Stimulated activated CD4-positive, alpha-beta T cell treated with anti-CD3 and anti-CD28 coated beads, TNF-alpha, amount 100 ng/mL, for 24 hours (primary cell): ENCODE results near the gene SAP30.

Source experiments
- DNase-seq, 3 experiments: peaks; one replicate each; pipeline ENCODE4 v3.0.0-alpha.2; 2020; ENCODE audit warnings: low read depth in 3 of 3

Gene SAP30, protein sequence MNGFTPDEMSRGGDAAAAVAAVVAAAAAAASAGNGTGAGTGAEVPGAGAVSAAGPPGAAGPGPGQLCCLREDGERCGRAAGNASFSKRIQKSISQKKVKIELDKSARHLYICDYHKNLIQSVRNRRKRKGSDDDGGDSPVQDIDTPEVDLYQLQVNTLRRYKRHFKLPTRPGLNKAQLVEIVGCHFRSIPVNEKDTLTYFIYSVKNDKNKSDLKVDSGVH

DNA sequence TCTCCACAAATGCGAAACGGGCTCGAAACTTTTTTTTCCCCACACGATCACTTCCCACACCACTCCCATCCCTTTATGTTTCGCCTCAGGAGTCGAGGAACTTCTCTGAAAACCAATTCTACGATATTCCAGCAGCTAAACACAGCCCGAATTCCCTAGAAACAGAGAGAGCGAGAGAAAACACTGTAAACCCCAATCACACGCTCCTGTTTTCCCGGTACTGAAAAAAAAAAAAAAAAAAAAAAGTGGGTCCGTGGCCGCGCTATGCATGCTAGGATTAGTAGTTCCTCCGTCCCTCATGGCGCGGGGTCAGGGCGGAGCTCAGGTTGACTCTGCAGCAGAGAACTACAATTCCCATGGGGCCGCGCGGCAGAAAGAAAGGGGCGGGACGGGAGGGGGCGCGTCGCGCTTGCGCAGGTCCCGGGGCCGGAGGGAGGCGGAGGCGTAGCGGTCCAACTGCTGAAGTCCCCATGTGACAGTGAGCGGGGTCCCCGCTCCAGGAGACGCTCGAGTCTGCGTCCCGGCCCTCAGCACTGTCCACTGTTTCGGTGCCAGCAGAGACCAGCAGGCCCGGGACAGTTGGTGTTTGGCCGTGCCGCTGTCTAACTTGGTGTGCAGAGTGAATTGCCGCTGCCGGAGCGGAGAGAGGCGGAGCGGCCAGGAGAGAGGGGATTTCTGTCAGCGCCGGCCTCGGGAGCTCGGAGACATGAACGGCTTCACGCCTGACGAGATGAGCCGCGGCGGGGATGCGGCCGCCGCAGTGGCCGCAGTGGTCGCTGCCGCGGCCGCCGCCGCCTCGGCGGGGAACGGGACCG is at the start of gene SAP30:
SAP30 (plus strand) TSS at position 478 of the 815 bp plus-strand sequence; CDS start at position 707, 229 bp downstream.
- DNase-seq: peak; percentile 92 to 96 (median 94)

DNA sequence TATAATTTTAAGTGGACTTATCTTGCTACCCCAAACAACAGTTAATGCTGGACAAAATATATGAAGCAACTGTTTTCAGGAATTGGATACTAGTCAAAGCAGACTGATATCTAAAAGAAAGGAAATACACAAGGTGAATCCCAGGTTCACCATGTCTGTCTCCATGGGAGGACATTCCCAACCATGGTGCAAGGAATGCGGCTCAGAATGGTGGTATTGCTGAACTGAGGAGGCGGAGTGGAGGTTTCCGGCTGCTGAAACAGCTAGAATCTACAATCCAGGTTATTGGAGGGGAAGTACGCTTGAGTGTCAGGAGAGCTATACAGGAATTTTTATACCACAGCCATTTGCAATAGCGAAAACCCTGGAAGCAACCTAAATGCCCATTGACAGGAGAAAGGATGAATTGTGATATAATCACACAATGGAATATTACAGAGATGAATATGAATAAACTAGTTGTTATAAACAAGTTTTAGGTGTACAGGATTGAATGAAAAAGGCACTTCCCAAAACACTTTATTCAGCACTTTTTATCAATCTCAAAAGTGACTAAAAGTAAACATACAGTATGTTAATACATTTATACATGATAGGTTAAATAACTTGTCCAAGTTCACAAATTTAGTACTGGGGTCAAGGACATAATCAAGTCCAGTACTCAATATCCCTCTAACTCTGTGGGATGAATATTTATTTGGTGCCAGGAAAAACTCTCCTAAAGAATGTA is 45.6 kb upstream of the SAP30 start:
- DNase-seq: no peak

DNA sequence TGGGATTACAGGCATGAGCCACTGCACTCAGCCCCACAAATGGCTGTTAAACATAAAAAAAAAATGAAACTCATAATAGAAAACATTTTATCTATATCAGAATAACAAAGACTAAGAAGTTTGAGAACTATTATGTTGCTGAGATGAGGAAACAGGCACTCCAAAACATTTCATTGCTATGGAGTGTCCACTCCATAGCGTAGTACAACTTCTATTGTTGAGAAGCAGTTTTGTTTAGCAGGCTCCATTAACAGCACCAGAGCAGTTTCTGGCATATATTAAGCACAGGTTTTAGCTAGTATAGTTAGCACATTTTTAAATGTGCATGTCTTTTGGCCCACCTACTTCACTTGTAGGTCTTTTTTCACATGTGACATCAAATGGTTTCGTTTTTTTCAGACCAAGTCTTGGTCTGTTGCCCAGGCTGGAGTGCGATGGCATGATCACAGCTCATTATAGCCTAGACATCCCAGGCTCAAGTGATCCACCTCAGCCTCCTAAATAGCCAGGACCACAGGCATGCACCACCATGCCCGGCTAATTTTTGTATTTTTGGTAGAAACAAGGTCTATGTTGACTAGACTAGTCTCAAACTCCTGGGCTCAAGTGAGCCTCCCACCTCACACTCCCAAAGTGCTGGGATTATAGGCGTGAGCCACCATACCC is 42.4 kb upstream of the SAP30 start:
- no peak for DNase-seq

DNA sequence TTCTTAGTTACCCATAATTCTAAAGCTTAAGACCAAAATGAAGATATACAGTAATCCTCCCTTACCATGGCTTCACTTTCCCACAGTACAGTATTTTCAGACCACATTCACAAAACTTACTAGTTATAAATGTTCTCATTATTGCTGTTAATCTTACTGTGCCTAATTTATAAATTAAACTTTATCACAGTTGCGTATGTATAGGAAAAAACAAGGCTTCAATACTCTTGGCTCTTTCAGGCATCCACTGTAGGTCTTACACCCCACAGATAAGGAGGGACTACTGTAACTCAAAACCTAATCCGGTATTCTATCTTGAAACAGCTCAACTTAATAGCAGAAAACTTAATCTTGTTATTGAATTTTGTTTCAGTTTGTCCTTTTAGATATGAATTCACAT is 40.2 kb upstream of the SAP30 start:
- DNase-seq: no peak

DNA sequence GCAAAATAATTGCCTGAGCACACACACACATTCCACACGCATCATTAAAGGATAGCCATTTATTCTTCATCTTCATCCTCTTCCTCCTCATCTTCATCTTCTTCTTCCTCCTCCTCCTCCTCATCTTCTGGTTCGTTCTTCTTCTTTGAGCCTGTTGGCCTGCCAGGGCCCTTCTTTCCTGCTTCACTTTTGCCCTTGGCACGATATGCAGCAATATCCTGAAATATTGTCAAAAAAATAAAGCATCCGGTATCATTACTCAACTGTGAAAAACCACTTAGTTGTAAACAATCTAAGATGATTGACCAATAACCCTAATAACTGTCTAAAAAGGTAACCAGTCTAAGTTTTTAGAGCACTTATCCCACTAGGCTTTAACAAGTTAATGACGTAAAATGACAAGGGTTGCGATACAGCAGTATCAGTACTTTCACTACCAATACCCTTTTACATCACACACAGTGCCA is 38.7 kb upstream of the SAP30 start:
- DNase-seq: no peak

DNA sequence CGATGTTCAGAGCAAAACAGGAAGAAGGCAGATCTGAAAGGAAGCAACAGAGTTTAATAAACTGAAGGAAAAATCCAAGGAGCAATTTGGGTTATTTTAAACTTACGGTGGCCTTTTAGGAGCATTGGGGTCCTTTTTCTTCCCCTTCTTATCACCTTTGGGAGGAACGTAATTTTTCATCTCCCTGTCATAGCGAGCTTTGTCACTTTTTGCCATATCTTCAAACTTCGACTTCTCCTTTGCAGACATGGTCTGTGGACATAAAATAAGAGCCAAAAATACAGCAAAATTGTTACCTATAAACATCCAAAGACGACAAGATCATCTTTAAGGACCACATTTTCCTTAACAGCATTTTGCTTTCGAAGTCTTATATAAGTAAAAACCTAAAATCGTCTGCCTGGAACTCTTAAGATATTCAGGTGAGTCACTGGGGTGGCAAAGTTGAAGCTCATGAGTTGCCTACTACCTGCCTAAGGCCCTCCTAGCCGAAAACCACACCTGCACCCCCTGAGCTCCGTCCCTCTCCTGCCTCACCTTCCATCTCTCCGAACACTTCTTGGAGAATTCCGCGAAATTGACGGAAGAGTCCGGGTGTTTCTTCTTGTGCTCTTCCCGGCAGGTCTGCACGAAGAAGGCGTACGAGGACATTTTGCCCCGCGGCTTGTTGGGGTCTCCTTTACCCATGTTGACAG is 37.6 kb upstream of the SAP30 start:
- DNase-seq: peak in 1 of 3 experiments; percentile 15

DNA sequence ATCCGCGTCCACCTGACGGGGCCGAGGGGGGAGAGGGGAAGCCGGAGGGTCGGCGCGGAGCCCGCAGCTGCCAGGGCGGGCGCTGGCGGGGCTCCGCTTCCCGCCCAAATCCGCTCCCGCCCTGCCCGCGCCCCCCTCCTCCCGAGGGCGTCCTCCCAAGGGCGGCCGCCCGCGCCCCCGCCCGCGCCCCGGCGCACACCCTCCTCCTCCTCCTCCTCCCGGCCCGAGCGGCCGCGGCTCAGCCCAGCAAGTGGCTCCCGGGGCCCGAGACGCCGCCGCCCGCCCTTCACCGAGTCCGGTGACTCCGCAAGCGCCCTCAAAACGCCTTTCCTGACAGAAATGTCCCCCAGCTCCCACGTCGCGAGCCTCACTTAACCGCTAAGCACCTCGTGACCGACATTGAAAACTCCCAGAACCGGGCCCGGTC is 37.1 kb upstream of the SAP30 start:
- DNase-seq: peak; percentile 13 to 51 (median 15)

DNA sequence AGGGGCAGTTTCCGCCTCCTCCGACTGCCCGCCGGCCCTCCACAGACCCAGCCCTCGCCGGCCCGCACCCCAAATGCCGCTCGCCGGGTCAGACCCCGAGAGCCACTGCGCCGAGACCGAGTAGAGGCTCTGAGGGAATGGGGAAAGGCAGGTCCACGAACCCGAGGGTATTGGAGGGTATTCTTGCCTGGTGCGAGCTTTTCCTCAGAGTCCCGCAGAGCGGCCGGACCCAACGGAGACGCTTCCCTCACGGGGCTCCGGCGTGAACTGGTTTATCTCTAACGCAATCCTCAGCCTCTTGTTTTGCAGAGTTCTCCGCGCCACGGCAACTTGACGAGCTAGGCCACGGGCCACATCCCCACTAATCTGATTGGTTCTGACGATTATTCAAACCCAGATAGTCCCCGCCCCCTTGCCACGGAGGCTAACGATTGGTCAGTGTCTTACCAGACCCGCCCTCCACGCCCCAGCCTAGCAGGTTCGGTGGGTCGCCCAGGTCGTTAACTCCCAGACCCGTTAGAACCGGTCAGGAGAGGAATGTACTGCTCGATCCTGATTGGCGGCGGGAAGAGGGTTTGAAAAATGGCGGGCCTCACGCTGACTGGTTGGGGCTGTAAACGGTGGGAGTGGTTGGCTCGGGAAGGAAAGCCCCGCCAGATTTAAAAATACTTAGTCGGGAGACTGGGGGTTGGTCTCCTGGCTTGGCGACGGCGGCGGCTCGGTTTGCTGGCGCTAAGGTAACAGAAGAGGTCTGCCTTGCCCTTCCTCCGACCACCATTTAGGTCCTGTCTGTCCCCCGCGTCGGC is 36.5 kb upstream of the SAP30 start, which contains the start of gene HMGB2:
HMGB2 (minus strand) TSS at position 274 of the 806 bp plus-strand sequence. CDS start 709 bp downstream, outside the sequence.
- DNase-seq: peak; percentile 99 to 100 (median 100)

DNA sequence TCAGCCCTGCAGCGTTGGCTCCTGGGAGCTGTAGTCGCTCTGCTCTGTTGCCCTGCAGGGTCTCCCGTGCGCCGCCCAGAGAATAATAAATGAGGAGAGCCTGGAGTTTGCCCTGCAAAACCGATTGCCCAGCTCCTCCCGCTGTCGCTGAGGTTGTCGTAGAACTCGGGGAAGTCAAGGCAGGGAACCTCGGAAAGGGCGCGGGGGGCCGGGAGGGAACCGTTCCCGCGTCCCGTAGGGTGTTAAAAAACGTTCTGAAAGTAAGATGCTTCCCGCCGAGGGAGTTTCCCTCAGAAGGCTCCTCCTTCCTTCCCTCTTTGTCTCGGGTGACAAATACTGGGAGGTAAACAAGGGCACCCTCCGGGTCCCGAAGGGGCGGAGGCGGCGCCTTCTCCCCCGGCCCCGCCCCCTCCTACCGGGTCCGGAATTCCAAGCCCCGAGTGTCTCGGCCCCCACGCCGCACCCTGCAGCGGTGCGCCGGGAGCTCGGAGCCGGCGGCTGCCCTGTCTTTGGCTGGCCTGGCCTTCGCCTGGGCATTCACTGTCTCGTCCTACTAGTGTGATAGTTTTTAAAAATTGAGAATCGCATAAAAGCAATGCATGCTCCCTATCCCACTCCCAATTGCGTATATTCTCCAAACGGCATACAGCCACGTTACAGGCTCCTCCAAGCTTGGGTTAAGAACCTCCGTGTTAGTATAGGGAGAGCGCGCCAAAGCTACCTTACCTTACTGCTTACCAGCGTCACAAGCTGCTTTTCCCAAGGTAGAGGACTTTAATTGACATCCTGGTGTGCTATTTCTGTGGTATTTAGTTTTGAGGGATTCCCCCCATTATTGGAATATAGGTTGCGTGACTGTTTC is 35.6 kb upstream of the SAP30 start:
- DNase-seq: peak; percentile 7 to 61 (median 9)

DNA sequence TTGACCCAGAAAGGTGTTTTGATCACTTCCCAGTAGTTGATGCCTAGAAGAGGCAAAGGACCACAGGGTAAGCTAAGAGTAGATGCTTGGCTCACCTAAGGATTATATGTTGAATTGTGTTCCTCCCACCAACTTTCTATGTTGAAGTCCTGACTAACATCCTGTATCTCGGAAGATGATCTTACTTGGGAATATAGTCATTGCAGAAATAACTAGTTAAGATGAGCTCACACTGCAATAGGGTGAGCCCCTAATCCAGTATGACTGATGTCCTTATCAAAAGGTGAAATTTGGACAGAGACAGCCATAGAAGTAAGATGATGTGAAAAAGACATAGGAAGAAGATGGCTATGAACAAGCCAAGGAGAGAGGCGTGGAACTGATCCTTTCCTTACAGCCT is 33.3 kb upstream of the SAP30 start:
- DNase-seq: no peak

DNA sequence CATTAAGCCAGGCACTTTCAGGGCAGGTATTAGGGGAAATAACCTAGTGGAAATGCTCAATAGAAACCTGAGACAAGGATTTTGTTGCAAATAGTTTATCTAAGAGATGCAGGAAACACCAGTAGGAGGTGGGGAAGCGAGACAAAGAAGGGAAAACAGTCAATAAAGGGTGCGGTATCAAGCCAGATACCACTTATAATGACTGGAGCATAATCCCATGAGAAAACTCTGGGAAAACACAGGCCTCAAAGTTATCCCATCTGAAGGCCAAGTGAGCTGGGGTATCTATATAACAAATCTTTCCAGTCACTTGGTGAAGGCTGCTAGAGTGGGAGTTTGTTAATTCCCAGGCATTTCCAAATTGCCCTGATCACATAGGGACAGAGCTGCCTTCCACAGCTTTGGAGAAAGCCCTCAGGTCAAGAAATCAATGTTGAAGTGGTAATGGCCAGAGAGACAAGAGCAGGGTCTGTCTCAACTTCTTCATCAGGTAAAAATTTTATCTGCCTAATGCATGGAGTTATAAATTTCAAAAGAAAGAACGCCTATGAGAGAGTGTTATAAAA is 26.8 kb upstream of the SAP30 start:
- no peak for DNase-seq

DNA sequence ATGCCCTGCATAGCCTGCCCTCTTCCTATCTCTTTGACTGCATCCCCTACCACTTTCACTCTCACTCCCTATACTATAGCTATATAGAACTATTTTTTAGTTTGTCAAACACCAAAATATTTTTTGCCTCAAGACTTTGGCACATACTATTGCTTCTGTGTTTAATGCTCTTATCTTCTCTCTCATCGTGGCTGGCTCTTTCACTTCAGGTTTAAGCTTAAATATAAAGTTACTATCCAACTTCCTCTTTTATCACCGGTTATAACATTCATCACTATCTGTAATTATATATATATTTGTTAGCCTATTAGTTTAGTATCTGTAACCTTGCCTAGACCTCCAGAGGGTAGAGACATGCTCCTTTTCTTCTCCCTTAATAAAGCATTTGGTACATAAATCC is 25.1 kb upstream of the SAP30 start:
- DNase-seq: no peak

DNA sequence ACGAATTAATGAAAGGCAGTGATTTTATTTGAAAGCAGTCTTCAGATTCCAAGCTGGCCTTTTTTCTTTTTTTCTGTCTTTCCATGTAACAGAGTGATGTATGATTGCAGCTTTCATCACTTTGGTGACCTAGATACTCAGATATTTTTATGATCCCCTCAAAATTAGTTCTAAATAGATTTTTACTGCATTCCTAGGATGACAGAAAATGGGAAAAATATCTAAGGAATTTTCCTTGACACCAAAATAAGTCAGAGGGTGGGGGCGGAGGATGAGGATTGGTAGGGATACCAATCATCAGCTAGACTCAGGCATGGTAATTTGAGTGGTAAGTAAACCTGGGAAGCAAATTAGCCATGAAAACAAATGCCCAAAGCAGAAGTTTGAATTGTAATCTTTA is 24.7 kb upstream of the SAP30 start:
- DNase-seq: no peak

DNA sequence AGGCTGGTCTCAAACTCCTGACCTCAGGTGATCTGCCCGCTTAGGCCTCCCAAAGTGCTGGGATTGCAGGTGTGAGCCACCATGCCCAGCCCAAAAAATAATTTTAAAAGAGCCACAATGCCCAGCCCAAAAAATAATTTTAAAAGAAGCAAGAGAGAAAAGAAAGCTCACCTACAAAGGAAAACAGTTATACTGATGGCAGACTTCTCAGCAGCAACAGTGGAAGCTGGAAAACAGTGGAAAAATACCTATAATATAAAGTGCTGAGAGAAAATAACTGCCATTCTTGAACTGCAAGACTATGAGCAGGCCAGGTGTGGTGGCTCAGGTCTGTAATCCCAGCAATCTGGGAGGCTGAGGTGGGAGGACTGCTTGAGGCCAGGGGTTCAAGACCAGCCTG is 23.3 kb upstream of the SAP30 start:
- DNase-seq: no peak

DNA sequence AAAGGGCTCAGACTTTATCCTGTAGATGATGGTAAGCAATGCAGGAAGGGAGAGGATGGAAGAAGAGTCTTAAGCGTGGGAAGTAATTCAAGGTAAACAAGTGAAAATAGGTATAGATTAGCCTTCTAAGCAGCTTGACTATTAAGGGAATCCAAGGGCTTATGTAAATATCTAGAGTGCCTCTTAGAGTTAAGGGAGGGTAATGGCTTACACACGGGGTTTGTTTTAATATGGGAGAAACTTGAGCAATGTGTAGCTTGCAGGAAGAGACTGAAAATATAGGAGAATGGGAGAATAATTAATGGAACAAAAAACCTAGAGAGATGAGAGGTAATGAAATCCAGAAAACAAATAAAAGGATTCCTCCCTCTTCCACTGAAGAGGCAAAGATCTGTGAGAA is 12.8 kb upstream of the SAP30 start:
- DNase-seq: no peak

DNA sequence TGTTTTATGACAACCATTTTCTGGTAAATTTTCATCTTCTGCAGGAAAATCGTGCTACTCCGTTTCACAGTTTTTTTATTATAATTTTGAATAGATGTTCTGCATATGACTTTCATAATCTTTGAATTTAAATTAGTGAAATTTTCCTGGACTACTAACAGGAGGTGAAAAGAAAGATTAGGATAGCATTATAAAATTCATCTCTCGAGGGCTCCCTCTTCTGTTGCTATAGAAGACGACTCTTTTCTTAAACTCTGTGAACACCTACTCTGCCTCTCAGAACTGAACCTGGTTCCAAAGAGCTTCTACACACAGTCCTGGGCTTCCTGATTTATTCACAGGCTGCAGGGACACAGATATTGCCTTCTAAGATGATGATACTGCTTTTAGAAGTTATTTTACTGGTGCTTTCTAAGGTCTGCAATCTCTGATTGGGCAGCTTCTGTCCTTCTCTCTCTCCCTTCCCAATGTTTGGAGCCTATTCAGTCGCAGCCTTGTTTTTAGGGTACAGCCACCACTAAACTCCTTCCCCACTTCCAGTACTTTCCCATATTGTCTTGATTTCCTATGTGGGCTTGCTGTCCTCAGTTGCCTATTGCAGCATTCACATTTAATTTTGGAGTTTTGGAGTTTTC is 10.1 kb upstream of the SAP30 start:
- DNase-seq: no peak

DNA sequence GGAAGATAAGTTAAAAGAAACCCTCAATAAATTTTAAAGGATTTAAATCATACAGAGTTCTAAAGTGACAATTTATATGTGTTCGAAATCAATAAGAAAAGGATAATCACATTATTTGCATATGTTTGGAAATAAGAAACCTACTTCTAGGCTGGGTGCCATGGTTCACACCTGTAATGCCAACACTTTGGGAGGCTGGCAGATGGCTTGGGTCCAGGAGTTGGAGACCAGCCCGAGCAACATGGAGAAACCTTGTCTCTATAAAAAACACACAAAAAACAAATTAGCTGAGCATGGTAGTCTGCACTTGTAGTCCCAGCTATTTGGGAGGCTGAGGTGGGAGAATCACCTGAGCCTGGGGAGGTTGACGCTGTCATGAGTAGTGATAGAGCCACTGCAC is 8.1 kb upstream of the SAP30 start:
- DNase-seq: no peak

DNA sequence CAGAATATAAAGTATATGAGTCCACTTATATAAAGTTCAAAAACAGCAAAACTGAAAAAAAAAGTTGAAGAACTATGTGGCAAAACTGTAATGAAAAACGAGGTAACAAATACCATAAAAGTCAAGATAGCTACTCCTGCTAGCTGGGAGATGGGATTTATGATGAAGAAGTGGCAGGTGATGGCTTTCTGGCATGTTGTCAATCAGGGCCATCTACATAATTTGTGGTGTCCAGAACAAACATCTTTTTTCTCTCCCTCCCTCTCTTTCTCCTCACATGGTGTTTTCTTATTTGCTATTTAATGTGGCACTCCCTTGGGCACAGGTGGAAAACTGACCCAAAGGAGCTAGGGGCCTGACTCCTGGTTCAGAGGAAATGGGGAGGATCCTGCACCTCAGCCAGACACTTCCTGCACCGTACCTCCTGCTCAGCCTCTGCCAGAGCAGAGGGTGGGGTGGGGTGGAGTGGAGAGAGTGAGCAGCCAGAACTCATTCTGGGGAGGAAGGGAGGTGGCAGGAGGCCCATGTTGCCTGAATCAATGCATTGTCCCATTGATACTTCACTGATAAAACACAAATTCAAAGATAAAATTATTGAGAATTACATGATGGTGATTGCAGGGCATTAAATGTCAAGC is 5.3 kb upstream of the SAP30 start:
- no peak for DNase-seq
